Natural killer cell (primary cell): ENCODE measurements around the gene GNG10. TPM values are rescaled to one million over a fixed set of nuclear protein-coding genes. Genes with fewer than 3 reads are reported as not detected.
A peak's percentile ranks its signal among the peaks of the same experiment; 100 is the strongest.

Experiments used
- ATAC-seq, 3 donors: fragments of 150-1000 bp in 2 of 3; fragments of 200-7000 bp in 1 of 3; cut with Tn5 transposase; 1 replicate in 1 of 3; 2 replicates in 2 of 3; pipeline ENCODE4 v1.10.0; 2021; ENCODE audit warnings: mild to moderate bottlenecking in 2 of 3, moderate library complexity in 2 of 3
- DNase-seq, 2 donors: peaks; one replicate each; pipeline versions ENCODE4 v3.0.0 to v3.0.0-alpha.2; 2013 to 2021; ENCODE audit warnings: mixed read lengths in 1 of 2
- H3K27ac ChIP-seq: one replicate; pipeline ENCODE4 v1.5.1; 2013; ENCODE audit warnings: mild to moderate bottlenecking, low read length
- H3K27me3 ChIP-seq: one replicate; pipeline ENCODE4 v1.6.1; 2013; ENCODE audit warnings: low read length; ENCODE audit not compliant: control insufficient read depth, insufficient read depth
- H3K36me3 ChIP-seq: one replicate; pipeline ENCODE4 v1.6.1; 2013; ENCODE audit warnings: low read length; ENCODE audit not compliant: control insufficient read depth, insufficient read depth
- H3K4me1 ChIP-seq: one replicate; pipeline ENCODE4 v1.6.1; 2013; ENCODE audit warnings: low read length; ENCODE audit not compliant: control insufficient read depth, insufficient read depth
- H3K4me3 ChIP-seq: one replicate; pipeline ENCODE4 v1.5.1; 2013; ENCODE audit warnings: low read length
- H3K9me3 ChIP-seq: one replicate; pipeline ENCODE4 v1.6.1; 2013; ENCODE audit warnings: low read length; ENCODE audit not compliant: control insufficient read depth, insufficient read depth
- H3K27ac Mint-ChIP-seq, 2 donors: one replicate each; pipeline ENCODE4 v1.8.0; 2022; ENCODE audit warnings: mild to moderate bottlenecking in 2 of 2, mixed read lengths in 2 of 2, moderate library complexity in 1 of 2
- H3K27me3 Mint-ChIP-seq, 2 donors: one replicate each; pipeline ENCODE4 v1.8.0; 2022; ENCODE audit warnings: low read depth in 2 of 2, mixed read lengths in 2 of 2
- H3K36me3 Mint-ChIP-seq: one replicate; pipeline ENCODE4 v1.8.0; 2022; ENCODE audit warnings: mixed read lengths
- H3K4me1 Mint-ChIP-seq, 2 donors: one replicate each; pipeline ENCODE4 v1.8.0; 2022; ENCODE audit warnings: mixed read lengths in 2 of 2
- H3K4me3 Mint-ChIP-seq: one replicate; pipeline ENCODE4 v1.8.0; 2022; ENCODE audit warnings: mild to moderate bottlenecking, moderate library complexity, mixed read lengths
- H3K9me3 Mint-ChIP-seq, 2 donors: one replicate each; pipeline ENCODE4 v1.8.0; 2022; ENCODE audit warnings: mixed read lengths in 2 of 2
- whole genome bisulfite sequencing: methylation state at CpG from one replicate; pipeline ENCODE4 v1.1.7; 2013; ENCODE audit warnings: missing lambda C conversion rate; ENCODE audit not compliant: insufficient coverage; 5-methylcytosine and 5-hydroxymethylcytosine counted together
- intact Hi-C: fragments of 100-400 bp; cut with micrococcal nuclease; formaldehyde crosslinking; loops from one replicate; pipeline ENCODE4 v1.14.2; 2022
- total RNA-seq, 4 donors: library from RNA; stranded (reverse); fragments of 120-200 nt in 1 of 4; gene quantifications; one replicate each; pipeline versions ENCODE4 v1.2.3 to v1.2.4, GENCODE V29; 2013 to 2022
- TF ChIP-seq, protein P1 (sequence below): fragments of 200-600 bp; IDR thresholded peaks from one replicate; pipeline ENCODE4 v1.8.0; 2022; ENCODE audit warnings: antibody characterized with exemption

GNG10 gene
- total RNA-seq, 3 donors from 2014 or later (not counting 1 experiment from before 2014, with no cell fraction given): 5.6 to 6.9 (median 6.0) TPM

- H3K4me3 Mint-ChIP-seq: no peak overlapping the region
- Histone ChIP-seq H3K4me1 (no peaks in the 10 kb centered on the region), H3K27ac (no peak overlapping the region), H3K27me3 (no peaks in the 10 kb centered on the region), H3K9me3 (no peaks in the 10 kb centered on the region), H3K4me3 (no peak overlapping the region), H3K36me3 (no peaks in the 10 kb centered on the region)
- TF ChIP-seq, protein P1, sequence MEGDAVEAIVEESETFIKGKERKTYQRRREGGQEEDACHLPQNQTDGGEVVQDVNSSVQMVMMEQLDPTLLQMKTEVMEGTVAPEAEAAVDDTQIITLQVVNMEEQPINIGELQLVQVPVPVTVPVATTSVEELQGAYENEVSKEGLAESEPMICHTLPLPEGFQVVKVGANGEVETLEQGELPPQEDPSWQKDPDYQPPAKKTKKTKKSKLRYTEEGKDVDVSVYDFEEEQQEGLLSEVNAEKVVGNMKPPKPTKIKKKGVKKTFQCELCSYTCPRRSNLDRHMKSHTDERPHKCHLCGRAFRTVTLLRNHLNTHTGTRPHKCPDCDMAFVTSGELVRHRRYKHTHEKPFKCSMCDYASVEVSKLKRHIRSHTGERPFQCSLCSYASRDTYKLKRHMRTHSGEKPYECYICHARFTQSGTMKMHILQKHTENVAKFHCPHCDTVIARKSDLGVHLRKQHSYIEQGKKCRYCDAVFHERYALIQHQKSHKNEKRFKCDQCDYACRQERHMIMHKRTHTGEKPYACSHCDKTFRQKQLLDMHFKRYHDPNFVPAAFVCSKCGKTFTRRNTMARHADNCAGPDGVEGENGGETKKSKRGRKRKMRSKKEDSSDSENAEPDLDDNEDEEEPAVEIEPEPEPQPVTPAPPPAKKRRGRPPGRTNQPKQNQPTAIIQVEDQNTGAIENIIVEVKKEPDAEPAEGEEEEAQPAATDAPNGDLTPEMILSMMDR: no peak
- ATAC-seq (no peak), DNase-seq (no peak)
- no peaks in the 10 kb centered on the region for H3K9me3 Mint-ChIP-seq
- no peaks in the 10 kb centered on the region for H3K27me3 Mint-ChIP-seq
- intact Hi-C loops: no loop called here
- H3K4me1 Mint-ChIP-seq: peaks cover 8 to 10% of the 10 kb centered on the region in 2 donors
- H3K27ac Mint-ChIP-seq: no peak overlapping the region
- H3K36me3 Mint-ChIP-seq: no peaks in the 10 kb centered on the region
These were observed 35.4 kb downstream of the GNG10 start for GRCh38 chr9:111696796-111697195.

DNA sequence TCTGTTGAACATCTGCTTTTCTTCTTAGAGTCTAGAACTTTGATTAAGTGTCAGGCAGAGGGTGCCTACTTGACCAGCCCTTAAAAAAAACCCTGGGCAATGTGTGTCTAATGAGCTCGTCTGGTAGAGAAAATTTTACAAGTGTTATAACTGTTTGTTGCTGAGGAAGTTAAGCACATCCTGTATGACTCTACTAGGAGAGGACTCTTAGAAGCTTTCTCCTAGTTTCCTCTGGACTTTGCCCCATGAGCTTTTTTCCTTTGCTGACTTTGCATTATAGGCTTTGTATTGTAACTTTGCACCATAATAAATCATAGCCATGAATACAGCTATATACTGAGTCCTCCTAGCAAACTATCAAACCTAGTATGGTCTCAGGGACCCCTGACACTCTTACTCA is 39.4 kb downstream of the GNG10 start:
- 38% methylated on average over 1 of the region's 1 CpG for WGBS
- peaks cover 8 to 10% of the 10 kb centered on the region in 2 donors for H3K4me1 Mint-ChIP-seq
- no peak overlapping the region for H3K4me3 Mint-ChIP-seq

GRCh38 chr9:111704503-111704902 is 43.1 kb downstream of the GNG10 start:
- Mint-ChIP-seq H3K4me3 (no peak overlapping the region), H3K27ac (no peak overlapping the region), H3K9me3 (no peaks in the 10 kb centered on the region), H3K36me3 (no peaks in the 10 kb centered on the region), H3K27me3 (no peaks in the 10 kb centered on the region), H3K4me1 (peaks cover 8 to 10% of the 10 kb centered on the region in 2 donors)
- Histone ChIP-seq H3K27ac (no peak overlapping the region), H3K9me3 (no peaks in the 10 kb centered on the region), H3K4me3 (no peak overlapping the region), H3K36me3 (no peaks in the 10 kb centered on the region), H3K27me3 (no peaks in the 10 kb centered on the region), H3K4me1 (no peaks in the 10 kb centered on the region)
- intact Hi-C loops: no loop called here
- TF ChIP-seq, protein P1: no peak
- DNase-seq (no peak), ATAC-seq (no peak)
- WGBS: 88% methylated on average over 1 of the region's 2 CpGs

More for the DNA sequence above, 39.4 kb downstream of the GNG10 start:
- H3K27ac ChIP-seq: no peak overlapping the region
- Mint-ChIP-seq H3K27me3 (no peaks in the 10 kb centered on the region), H3K36me3 (no peaks in the 10 kb centered on the region), H3K9me3 (no peaks in the 10 kb centered on the region), H3K27ac (no peak overlapping the region)
- DNase-seq: no peak
- TF ChIP-seq, protein P1: no peak
- H3K4me1 ChIP-seq: no peaks in the 10 kb centered on the region
- no peak overlapping the region for H3K4me3 ChIP-seq
- no peaks in the 10 kb centered on the region for H3K9me3 ChIP-seq
- intact Hi-C loops: no loop called here
- peak in 1 of 3 donors; percentile 52 for ATAC-seq
- no peaks in the 10 kb centered on the region for H3K36me3 ChIP-seq
- no peaks in the 10 kb centered on the region for H3K27me3 ChIP-seq

DNA sequence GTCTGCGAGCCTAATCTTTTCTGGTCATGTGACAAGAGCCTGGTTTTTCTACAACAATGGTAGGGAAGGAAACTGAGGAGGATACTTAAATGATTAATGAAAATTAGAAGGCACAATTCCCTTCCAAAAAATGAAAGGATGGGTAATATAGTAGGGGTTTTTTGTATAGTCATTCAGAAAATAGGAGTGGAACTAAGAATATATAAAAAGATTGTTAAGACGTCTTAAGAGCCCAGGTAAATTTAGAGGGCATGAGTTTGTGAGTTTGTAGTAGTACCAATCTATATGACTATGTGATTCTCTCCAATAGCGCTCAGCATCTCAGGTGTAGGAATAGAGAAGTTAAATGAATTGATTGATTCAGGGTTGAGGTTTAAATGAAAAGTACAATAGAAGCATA is 50.1 kb downstream of the GNG10 start:
- Mint-ChIP-seq H3K36me3 (no peaks in the 10 kb centered on the region), H3K27ac (no peak overlapping the region), H3K4me3 (no peak overlapping the region), H3K9me3 (no peaks in the 10 kb centered on the region), H3K4me1 (no peaks in the 10 kb centered on the region), H3K27me3 (no peaks in the 10 kb centered on the region)
- intact Hi-C loops: no loop called here
- Histone ChIP-seq H3K4me1 (no peaks in the 10 kb centered on the region), H3K27ac (no peak overlapping the region), H3K4me3 (no peak overlapping the region), H3K36me3 (no peaks in the 10 kb centered on the region), H3K27me3 (no peaks in the 10 kb centered on the region), H3K9me3 (no peaks in the 10 kb centered on the region)
- TF ChIP-seq, protein P1: no peak
- WGBS: 89% methylated on average over 3 of the region's 3 CpGs
- no peak for DNase-seq
- no peak for ATAC-seq
